GM12865 (cell line): Measurements from ENCODE around the gene CLIC4.

Source experiments
- DNase-seq: peaks from one replicate; pipeline ENCODE4 v3.0.0; 2010; ENCODE audit warnings: low read depth
- H3K4me3 ChIP-seq: 2 replicates; pipeline ENCODE4 v1.5.1; 2011; ENCODE audit warnings: mild to moderate bottlenecking, low read depth, low read length, control low read depth
- TF ChIP-seq, protein P1 (sequence below): IDR thresholded peaks from 2 replicates; pipeline ENCODE4 v1.5.1; 2011; ENCODE audit warnings: low read length, control low read depth, low read depth, inconsistent platforms; ENCODE audit not compliant: insufficient read depth; ENCODE audit errors: missing control alignments

CLIC4 gene

DNA sequence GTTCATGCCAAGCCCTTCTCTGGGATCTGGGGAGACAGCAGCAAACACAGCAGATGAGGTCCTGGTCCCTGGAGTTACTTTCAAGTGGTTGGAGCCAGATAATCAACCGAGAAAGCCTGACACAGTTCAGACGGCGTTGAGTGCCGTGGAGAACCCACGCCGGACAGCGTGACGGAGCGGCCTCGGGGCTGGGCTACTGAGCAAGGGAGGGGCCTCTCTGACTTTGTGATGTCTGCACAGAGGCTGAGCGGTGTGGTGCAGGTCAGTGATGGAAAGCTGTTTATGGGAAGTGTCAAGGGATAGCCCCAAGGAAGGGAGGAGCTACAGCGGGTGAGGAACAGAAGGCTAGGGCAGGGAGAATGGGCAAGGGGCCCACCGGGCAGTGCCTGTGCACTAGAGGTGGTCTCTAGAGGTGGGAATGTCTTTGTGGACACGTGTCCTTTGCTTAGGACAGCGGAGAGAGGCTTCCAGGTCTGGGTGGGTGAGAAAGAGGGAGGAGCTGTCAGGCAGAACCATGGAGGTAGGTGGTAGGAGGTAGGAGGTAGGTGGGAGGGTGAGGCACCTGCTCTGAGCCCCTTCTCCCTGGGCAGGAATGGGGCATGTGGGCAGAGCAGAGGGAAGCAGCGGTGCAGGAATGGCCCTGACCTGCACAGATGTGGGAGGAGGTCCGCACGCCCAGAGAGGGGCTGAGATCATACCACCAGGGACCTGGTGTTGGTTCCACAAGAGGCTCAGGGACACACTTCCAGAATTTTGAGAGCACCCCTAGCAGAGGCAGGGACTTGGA lies 122.0 kb downstream of the CLIC4 start:
- TF ChIP-seq, protein P1, sequence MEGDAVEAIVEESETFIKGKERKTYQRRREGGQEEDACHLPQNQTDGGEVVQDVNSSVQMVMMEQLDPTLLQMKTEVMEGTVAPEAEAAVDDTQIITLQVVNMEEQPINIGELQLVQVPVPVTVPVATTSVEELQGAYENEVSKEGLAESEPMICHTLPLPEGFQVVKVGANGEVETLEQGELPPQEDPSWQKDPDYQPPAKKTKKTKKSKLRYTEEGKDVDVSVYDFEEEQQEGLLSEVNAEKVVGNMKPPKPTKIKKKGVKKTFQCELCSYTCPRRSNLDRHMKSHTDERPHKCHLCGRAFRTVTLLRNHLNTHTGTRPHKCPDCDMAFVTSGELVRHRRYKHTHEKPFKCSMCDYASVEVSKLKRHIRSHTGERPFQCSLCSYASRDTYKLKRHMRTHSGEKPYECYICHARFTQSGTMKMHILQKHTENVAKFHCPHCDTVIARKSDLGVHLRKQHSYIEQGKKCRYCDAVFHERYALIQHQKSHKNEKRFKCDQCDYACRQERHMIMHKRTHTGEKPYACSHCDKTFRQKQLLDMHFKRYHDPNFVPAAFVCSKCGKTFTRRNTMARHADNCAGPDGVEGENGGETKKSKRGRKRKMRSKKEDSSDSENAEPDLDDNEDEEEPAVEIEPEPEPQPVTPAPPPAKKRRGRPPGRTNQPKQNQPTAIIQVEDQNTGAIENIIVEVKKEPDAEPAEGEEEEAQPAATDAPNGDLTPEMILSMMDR, result no peak
- no peak for DNase-seq
- no peak overlapping the region for H3K4me3 ChIP-seq

DNA sequence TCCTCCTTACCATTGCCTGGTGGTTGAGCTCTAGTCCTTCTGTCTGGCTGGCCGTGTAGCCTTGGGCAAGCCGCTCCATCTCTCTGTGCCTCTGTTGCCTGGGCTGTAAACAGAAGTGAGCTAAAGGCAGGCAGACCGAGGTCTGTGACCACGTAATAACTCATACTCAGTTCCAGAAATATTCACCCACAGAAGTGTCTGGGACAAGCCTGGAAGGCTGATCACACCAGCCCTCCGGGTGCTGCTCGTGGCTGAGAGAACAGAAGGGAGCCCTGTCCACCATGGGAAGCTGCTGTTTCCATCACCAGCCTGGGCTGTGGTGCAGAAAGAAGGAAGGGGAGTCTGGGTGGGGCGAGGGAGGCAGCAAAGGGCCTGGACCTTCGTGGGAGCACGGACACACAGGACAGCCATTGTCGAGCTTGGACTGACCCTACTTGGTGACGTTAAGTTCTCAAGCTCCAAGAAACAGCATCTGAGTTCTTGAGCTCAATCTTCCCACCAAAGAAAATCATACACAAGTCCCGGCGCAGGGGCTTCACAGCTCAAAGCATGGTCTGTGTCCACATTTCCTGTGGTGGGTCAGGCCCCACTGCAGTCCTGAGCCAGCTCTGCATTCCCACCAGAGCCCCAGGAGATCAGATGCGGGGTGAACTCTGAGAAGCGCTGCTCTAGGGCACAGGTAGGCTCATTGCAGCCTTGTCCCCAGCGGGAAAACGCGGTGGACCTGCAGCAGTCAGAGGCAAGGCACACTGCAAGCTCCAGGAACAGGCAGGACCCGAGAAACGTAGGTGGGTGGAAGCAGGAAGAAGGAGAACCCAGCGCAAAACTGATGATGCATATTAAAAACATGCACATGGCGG lies 123.0 kb downstream of the CLIC4 start:
- TF ChIP-seq, protein P1, result no peak
- H3K4me3 ChIP-seq, result no peak overlapping the region
- DNase-seq, result no peak

DNA sequence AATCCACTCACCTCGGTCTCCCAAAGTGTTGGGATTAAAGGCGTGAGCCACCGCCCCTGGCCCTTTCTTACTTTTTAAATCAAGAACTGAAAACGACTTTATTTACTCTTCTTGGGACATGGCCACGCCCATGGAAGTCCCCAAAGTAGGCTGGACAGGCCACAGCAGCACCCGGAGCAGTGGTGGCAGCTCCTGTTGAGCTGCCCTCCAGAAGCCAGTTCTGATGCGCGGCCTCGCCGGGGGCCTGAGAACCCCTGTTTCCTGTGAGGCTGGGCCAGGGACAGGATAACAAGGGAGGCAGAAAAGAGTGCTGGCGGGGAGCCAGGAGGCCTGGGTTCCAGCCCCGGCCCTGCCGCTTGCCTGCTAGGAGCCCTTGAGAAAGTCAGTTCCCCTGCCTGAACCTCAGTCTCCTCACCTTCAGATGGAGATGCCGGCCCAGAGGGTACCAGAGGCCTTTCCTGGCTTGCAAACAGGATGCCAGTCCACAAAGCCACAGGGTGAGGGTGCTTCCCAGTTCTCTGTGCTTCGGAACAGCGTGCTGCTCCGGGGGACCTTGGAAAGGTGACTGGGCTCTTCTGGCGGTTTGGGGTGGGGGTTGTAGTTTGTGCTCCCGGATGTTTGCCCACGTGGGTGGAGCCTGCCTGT lies 125.4 kb downstream of the CLIC4 start:
- H3K4me3 ChIP-seq, result no peak overlapping the region
- TF ChIP-seq, protein P1, result no peak
- DNase-seq, result no peak

DNA sequence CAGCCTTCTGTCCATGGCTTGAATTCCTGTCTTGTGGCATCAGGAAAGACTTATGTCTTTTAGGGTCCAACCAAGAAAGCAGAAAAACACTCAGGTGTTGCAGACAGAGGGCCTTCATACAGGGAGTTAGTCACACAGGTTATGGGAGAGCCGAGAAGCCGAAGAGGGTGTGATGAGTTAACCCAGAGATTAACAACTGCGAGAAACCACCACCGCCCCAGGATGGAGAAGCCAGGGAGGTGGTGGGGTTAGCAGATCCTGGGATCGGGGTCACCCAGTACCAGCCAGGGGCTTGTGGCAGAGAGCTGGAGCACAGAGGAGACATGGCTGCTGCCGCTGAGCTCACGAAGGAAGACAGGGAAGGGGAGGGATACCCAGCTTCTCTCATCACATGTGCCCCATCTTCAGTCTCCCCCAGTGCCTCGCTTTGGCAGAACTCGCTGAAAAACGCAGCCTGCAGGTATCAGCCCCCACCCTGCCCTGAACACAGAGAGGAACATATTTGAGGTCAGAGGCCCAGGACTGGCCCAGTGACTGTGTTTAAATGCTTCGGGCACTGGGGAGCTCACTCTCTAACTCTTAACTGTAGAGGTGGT lies 126.2 kb downstream of the CLIC4 start:
- H3K4me3 ChIP-seq, result no peak overlapping the region
- TF ChIP-seq, protein P1, result no peak
- DNase-seq, result no peak

DNA sequence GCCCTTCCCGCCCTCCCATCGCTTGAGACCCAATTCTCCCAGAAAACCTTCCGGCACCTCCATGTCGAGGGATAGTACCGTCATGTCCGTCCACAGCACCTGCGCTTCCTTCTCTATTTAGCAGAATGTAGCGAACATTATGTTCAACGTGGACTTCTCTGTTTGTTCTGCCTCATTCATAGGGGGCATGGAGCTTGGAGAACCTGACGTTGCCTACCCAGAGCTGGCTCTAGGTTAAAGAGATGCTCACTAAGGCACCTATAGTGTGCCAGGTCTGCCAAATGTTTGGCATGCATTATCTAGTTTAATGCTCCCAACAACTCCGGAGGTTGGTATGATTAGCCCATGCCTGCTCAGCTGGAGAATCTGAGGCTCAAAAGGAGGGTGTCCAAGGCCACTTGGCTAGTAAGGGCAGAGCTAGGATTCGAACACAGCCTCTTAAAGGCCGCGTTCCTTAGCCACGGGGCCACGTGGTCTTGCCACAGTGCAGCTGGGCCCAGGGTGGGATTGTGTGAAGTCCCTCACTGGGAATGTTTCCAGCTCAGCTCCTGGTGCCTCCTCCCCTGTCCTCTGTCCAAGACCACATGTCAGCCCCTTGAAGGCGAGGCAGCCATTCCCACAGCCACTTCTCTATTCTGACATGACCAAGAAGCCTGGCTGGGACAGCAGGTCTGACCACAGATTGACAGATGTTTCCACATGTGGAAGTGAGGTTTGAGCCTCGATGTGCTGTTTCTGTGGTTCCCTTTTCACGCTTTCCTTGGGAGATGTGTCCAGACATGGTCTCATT lies 127.0 kb downstream of the CLIC4 start:
- no peak for DNase-seq
- no peak overlapping the region for H3K4me3 ChIP-seq
- TF ChIP-seq, protein P1, result no peak

DNA sequence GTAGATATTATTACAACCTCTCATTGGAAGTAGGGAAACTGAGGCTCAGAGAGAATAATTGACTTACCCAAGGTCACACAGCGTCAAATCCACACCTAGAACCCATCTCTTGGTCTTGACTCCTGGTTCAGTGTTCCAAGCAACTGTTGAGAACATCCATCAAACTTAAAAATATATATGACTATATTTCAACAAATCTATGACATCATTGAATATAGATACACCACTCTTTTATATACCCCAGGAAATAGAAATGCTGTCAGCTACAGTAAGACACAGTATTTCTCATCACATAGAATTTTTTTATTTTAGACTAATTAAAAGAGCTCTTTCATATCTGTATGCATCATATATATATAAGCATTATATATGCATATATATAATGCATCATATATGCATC lies 127.9 kb downstream of the CLIC4 start:
- no peak overlapping the region for H3K4me3 ChIP-seq
- TF ChIP-seq, protein P1, result no peak
- no peak for DNase-seq
